Eye (tissue), 1 donor: ENCODE results near the gene TIGD3.
"Not testable (repeated sequence)": the region's sequence is repeated elsewhere in the genome, so short reads cannot be mapped to it uniquely, and the experiment has no call there.

Experiments
- DNase-seq: peaks from one replicate; pipeline ENCODE4 v3.0.0-alpha.2; 2015

The TIGD3 gene

GRCh38 chr11:65327021-65327420, 27.5 kb upstream of the TIGD3 start:
- DNase-seq: no peak

DNA sequence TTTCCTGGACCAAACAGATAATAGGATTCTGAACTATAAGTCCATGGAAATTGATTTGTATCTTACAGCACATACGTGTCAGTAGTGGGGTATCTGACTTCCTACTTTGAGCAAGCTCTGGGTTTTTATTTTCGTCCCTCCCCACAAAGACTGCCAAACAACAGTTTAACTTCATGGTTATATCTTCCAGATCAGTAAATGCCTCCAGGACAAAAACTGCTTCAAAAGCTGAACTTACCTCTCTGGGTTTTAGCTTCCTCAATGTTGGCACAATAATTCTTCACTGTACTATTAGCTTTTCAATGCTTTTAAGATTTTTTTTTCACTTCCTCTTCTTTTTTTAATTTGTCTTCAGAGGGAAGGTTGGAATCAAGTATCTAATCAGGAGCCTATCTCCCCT, 25.1 kb upstream of the TIGD3 start:
- DNase-seq: no peak

DNA sequence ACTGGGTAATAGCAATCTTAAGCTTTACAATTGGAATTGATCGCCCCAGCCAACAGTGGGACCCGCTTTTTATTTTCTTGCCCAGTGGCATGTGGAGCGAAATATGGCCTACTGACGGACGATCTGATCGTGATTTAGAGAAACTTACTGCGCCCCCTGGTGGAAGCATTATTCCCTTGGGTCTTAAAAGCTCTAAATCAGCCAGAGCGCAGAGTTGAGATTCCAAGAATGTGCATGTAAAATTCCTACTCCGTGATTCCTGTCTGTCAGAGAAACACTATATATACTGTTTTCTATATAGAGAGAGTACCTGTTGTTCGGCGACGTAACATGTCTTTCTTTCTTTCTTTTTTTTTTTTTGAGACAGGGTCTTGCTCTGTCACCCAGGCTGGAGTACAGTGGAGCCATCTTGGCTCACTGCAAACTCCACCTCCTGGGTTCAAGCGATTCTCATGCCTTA, 24.6 kb upstream of the TIGD3 start:
- DNase-seq: peak; percentile 98

DNA sequence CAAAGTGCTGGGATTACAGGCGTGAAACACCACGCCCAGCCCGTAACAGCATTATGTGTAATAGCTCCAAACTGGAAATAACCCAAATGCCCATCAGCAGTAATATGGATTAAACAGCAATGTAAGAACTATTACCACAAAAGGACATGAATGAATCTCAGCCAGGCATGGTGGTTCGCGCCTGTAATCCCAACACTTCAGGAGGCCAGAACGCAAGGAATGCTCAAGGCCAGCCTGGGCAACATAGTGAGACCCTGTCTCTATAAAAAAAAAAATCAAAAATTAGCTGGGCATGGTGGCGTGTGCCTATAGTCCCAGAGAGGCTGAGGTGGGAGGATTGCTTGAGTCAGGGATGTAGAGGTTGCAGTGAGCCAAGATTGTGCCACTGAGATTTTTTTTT, 24.0 kb upstream of the TIGD3 start:
- DNase-seq: no peak

- not testable (repeated sequence) for DNase-seq
These were observed 22.0 kb upstream of the TIGD3 start for GRCh38 chr11:65332591-65332990.

GRCh38 chr11:65334696-65335295, 19.8 kb upstream of the TIGD3 start:
- peak; percentile 22 for DNase-seq

- DNase-seq: no peak
These were observed 15.9 kb upstream of the TIGD3 start for GRCh38 chr11:65338676-65339075.

DNA sequence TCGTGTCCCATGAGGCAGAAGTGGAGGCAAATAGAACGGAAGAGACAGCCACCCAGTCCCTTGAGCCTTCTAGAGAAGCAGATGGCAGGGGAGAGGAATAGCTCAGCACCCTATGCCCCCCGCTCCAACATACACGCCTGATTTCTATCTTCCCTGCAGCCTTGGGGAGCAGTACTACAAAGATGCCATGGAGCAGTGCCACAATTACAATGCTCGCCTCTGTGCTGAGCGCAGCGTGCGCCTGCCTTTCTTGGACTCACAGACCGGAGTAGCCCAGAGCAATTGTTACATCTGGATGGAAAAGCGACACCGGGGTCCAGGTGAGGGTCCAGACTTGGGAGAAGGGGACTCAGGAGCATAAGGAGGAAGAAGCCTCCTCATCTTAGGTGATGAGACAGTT, 14.3 kb upstream of the TIGD3 start:
- no peak for DNase-seq

GRCh38 chr11:65341856-65342255, 12.7 kb upstream of the TIGD3 start:
- no peak for DNase-seq

DNA sequence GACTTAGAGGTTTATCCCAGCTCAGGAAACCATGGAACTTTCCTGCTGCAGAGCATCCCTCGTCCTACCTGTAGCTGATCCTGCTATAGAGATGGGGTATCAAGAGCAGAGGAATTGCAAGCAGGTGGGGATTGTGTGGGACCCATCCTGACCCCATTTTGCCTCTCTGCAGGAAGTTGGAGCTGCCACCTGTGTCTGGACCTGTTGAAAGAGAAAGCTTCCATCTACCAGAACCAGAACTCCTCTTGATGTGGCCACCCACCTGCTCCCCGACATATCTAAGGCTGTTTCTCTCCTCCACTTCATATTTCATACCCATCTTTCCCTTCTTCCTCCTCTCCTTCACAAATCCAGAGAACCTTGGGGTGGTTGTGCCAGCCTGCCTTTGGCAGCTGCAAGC, 3.0 kb upstream of the TIGD3 start:
- no peak for DNase-seq

DNA sequence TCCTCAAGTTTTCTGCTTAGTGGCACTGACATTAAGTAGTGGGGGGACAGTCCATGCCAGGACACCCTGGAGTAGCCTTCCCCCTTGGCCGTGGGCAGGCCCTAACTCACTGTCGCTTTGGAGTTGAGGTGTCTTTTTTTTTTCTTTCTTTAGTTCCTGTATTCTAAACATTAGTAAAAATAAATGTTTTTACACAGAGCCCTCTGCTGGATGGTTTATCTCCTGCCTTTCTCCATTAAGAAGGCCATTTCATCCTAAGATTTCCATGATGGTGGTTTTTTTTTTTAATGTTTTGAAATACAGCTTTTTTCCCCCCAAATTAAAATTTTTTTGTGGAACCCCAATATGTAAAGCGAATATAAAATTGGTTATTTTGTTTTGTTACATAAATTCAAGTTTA, 1.8 kb upstream of the TIGD3 start:
- DNase-seq: peak; percentile 24

GRCh38 chr11:65353376-65353775, 1.2 kb upstream of the TIGD3 start:
- DNase-seq: no peak

DNA sequence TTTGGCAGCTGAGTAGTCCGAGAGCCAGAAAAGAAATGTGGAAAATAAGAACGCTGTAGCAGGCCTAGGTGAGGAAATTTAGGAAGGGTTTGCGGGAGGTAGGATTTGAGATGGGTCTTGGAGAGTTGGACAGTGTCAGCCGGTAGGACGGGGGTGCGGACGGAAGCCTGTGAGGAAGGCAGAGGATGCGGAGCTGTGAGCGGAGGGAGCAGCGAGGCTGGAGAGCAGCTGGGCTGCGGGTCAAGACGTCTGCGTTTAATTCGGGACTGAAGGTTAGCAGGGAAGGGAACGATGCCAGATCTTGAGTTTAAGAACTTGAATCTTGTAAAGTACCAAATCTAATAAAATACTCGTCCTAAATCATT, 669 bp upstream of the TIGD3 start:
- no peak for DNase-seq

GRCh38 chr11:65355013-65355775, 643 bp downstream of the TIGD3 start:
- DNase-seq: peak; percentile 84

DNA sequence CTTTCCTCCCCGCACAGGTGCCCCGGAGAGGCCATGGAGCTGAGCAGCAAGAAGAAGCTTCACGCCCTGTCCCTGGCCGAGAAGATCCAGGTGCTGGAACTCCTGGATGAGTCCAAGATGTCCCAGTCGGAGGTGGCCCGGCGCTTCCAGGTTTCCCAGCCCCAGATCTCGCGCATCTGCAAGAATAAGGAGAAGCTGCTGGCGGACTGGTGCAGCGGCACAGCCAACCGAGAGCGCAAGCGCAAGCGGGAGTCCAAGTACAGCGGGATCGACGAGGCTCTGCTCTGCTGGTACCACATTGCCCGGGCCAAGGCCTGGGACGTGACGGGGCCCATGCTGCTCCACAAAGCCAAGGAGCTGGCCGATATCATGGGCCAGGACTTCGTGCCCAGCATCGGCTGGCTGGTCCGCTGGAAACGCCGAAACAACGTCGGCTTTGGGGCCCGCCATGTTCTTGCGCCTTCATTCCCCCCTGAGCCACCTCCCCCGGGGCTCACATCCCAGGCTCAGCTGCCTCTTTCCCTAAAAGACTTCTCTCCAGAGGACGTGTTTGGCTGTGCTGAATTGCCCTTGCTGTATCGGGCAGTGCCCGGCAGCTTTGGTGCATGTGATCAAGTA, 1.3 kb downstream of the TIGD3 start:
- DNase-seq: peak; percentile 77

GRCh38 chr11:65356394-65356972, 1.9 kb downstream of the TIGD3 start:
- no peak for DNase-seq

GRCh38 chr11:65357856-65358356, 3.4 kb downstream of the TIGD3 start:
- no peak for DNase-seq

DNA sequence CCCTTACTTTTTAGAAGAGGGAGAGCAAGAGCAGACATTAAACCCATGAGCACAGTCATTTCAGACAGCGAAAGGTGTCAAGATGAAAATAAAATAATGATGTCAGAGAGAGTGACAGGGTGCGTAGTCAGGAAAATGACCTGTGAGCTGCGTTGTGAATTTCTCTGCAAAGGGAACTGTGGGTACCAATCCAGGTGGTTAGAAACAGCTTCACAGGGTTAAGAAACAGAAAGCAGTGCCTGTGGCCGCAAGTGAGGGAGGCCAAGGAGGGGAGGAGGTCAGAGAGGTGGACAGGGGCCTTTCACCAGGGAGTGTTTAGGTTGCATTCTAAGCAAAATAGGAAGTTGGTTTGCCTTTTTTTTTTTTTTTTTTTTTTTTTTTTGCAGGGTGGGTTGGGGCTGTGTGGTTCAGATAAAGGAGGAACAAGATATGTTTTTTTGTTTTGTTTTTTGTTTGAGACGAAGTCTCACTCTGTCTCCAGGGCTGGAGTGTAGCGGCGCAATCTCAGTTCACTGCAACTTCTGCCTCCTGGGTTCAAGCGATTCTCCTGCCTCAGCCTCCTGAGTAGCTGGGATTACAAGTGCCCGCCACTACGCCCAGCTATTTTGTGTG, 7.9 kb downstream of the TIGD3 start:
- DNase-seq: no peak

- DNase-seq: no peak
These were observed 8.4 kb downstream of the TIGD3 start for GRCh38 chr11:65362966-65363365.

GRCh38 chr11:65363770-65364169, 9.2 kb downstream of the TIGD3 start:
- no peak for DNase-seq

DNA sequence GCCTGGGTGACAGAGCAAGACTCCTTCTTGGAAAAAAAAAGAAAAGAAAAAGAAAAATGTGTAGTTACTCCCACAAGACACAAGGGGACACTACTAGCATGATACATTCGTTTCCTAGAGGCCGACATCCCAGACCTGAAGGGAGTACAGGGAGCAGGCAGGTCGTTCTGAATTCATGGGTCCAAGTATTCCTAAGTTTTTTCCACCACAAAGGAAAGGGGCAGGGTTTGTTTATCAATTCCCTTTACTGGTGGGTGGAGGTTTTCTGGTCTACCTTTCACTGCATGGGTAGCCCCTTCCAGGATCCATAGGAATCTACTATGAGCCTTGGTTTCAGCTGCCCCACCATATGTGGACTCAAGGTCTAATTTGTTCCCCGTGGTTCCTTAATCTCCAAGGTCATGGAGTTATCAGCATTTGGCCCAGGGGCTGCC, 11.8 kb downstream of the TIGD3 start:
- DNase-seq: peak; percentile 86

DNA sequence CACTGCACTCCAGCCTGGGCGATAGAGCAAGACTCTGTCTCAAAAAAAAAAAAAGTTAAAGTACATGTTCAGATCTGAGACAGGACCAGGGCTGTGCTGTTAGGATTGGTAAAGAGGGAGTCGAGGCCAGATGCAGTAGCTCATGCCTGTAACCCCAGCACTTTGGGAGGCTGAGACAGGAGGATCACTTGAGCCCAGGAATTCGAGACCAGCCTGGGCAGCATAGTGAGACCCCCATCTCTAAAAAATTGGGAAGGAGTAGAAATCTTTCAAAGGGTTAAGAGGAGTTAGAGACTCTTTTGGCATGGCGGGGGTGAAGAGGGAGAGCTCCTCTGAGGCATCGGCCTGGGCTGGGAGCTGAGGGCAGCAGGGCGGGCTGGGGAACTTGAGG, 16.1 kb downstream of the TIGD3 start:
- DNase-seq: no peak
